GM12892 (cell line): ENCODE data around the gene PPP1R18.
A peak's percentile ranks its signal among the peaks of the same experiment; 100 is the strongest.

ENCODE experiments used
- POLR2A ChIP-seq: IDR thresholded peaks from 2 replicates; pipeline ENCODE4 v1.6.1; 2011; ENCODE audit warnings: low read depth, low read length, control low read depth
- POLR2AphosphoS5 ChIP-seq: IDR thresholded peaks from 2 replicates; pipeline ENCODE4 v1.6.1; 2011; ENCODE audit warnings: low read depth, low read length, control low read depth
- TAF1 ChIP-seq: IDR thresholded peaks from 2 replicates; pipeline ENCODE4 v1.6.1; 2011; ENCODE audit warnings: low read depth, mild to moderate bottlenecking, control low read depth, low read length, borderline replicate concordance

DNA sequence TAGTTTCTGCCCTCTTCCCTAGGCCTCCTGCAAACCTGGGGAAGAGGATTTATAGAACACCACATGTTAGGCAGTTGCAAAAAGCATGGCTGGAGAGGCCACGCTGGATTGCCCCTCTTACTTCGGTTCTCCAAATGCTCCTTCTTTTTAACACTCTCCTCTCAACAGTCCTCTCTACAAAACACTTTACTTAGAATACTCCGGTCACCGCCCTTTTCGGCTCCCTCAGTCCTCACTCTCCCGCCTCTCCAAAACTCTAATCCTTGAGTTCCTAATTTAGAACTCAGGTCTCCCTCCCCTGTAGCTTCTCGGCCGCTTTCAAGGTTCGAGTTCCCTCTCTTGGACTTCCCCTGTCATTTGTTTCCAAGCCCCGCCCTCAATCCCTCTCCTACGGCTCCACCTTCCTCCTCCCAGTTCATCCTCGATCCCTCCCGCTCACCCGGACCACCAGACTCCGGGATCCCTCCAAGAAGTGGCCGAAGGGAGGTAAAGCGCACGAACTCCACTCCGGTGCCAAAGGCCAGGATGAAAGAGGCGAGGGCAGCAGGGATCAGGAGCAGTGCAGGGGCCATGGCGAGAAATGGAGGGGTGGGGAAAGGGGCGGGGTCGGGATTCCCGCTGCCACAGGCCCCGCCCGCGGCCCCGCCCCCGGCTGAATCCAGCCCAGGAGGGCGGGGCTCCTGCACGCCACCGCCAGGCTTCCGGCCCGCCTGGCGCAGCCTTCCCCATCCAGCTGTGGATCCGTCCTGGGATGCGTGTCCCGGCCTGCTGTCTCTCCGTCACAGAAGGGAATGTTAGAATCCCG is 4.2 kb upstream of the PPP1R18 start, which contains the start of gene NRM:
- TF ChIP-seq POLR2A (peak; percentile 22; the same call in 1 of the 2 replicates), TAF1 (no peak), POLR2AphosphoS5 (no peak)
